HG03432 (cell line): Measurements from ENCODE around the gene ENOX1.

Experiments used
- ATAC-seq: cut with Tn5 transposase; IDR thresholded peaks from one replicate; pipeline ENCODE4 v1.9.1; 2021; ENCODE audit warnings: mild to moderate bottlenecking, moderate library complexity; ENCODE audit not compliant: unreplicated experiment

Gene ENOX1

DNA sequence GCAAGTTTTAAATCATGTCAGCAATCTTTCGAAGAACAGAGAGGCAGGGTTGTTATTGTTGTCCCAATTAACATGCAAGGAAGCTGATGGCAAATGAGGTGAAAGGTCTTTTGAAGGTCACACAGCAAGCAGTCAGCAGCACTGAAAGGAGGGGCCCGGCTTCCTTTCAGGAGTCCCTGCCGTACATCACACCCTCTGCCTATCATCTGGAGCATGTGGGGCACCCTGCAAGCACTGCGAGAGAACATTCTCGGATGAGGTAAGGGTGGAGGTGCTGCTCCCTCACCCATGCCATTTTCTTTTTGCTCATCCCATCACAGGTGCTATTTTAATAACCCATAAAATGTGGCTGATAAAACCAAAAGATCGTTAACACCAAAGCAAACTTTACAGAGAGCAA, 111.2 kb downstream of the ENOX1 start:
- ATAC-seq = no peak

DNA sequence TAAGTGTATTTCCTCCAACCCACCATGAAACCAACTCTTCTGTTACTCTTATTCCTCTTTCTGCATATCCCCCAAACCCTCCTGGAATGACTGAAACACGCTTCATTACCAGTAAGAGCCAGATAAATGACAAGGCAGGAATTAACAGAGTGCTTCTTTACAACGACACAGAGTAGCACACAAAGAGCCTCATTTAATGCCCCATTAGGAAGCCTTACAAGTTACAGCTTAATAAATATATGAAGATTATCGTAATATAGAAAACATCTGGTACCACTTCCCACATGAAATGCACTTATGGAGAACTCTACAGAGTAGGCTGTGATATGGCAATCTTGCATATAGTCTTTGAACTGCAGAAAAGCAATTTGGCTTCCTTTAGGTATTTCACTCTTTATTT, 116.8 kb downstream of the ENOX1 start:
- no peak for ATAC-seq

DNA sequence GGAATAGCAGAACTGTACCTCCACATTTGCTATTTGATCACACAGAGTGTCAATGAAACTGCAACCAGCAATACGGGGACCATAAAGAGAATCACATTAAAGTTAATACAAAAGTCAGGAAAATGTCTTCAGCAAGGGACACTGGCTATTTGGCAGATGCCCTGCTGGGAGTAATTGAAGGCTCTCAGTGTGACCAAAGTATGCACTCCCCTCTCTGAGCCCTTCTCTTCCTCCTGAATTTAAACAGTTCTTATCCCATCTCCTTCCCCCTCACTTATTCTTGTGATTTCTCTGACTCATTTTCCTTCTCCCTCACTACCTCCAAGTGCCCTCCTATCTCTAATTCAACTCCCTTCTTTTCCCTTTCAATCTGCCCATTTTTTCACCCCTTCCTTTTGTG, 117.7 kb downstream of the ENOX1 start:
- no peak for ATAC-seq

GRCh38 chr13:43666403-43666802, 120.4 kb downstream of the ENOX1 start:
- ATAC-seq = no peak

GRCh38 chr13:43665388-43665787, 121.4 kb downstream of the ENOX1 start:
- no peak for ATAC-seq

GRCh38 chr13:43664700-43665191, 122.0 kb downstream of the ENOX1 start:
- ATAC-seq = no peak

- ATAC-seq = no peak
These were observed 123.2 kb downstream of the ENOX1 start for GRCh38 chr13:43663474-43664090.

DNA sequence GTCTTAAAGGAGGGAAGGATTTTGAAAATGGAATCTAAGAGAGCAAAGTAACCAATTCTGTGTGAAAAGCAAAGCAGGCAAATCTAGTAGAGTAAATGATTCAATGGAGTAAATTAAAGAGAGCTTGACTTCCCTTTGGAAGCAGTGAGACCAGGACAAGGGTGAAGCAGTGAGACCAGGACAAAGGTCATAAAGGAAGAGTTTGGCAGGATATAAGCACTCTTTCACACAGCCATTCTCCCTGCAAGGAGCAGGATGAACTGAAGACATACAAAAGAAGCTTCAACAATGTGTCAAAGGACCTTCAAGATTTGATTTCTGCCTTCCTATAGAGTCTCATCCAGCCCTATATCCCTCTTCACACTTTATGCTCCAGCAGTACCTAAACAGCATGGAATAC, 123.8 kb downstream of the ENOX1 start:
- no peak for ATAC-seq

- no peak for ATAC-seq
These were observed 125.5 kb downstream of the ENOX1 start for GRCh38 chr13:43661161-43661830.

GRCh38 chr13:43657485-43657884, 129.3 kb downstream of the ENOX1 start:
- no peak for ATAC-seq

GRCh38 chr13:43653980-43654379, 132.8 kb downstream of the ENOX1 start:
- no peak for ATAC-seq

DNA sequence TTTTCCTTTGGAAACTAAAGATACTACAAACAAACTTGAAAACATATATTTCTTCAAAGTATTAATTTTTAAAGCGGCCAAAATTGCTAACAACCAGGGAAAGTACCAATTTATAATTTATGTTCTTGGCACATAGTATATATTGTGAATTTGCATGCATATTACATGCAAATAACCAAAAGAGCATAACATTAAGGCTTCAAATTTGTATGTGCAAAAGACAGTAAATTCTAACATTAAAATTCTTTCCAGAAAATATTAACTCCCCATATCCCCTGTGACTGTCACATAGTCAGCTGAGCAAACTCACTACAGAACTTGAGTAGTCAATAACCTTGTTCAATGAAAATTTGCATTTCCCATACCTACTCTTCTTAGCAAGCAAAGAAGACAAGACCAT, 133.4 kb downstream of the ENOX1 start:
- ATAC-seq = no peak

GRCh38 chr13:43652760-43653159, 134.0 kb downstream of the ENOX1 start:
- ATAC-seq = no peak

DNA sequence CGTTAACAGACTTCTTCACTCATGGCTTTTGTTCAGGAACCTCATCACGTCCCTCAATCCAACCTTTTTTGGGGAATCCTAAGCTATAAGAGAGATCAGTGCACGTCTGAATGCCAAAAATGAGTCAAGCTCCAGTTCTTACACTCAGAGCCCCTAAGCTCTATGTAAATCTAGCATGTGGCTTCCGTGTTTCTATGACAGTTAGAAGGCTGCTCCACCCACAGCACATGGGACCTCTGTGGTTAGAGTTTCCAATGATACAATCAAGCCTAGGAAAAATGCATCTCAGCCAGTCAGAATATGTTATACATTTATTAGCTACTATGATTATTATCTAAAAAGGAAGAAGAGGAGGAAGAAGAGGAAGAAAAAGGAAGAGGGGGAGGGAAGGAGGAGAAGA, 135.9 kb downstream of the ENOX1 start:
- no peak for ATAC-seq

GRCh38 chr13:43648733-43649132, 138.0 kb downstream of the ENOX1 start:
- no peak for ATAC-seq

DNA sequence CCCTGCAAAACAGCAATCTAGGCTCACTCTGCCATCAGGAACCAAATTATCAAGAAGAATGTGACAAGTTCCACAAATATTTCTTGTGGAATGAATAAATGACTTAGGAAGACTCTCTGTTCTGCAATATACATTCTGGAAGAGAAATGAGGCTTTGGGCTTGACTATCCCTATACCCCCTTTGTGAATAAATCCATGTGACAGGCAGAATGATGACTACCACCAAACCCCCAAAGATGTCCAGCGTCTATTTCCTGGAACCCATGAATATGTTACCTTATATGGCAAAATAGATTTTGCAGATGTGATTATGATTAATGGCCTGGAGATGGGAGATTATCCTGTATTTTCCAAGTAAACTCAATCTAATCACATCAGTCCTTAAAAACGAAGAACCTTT, 139.3 kb downstream of the ENOX1 start:
- no peak for ATAC-seq

DNA sequence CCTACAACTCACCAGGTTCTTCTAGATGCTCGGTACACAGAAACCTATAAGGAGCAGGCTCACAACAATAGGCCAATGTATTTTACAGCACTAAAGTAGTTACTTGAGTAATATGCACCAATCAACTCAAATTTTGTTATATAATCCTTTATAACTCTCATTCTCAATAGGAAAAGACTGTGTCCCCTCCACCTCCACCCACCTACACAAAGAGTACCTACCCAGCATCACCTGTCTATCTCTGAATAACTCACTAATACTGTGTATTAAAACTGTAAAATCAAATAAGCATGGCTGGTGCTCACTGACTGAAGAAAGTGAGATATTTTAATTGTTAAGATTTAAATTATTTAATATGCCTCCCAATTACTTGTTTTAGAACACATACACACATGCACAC, 146.3 kb downstream of the ENOX1 start:
- no peak for ATAC-seq

DNA sequence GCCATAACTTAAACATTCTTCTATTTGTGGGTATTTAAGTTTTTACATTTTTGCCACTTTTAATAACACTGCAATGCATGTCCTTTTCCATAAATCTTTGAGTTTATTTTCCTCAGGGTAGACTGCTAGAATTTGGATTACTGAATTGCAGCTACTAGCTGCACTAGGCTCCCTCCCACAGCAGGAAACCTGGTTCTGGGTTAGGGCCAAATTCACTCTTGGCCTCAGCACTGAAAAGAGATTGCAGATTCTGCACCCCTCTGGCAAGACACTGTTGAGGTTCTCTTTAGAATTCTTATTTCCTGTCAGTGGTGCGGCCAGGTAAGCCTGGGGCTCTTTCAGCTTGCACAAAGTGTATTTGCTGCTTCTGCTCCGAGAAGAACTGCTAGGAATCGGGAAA, 155.7 kb downstream of the ENOX1 start:
- no peak for ATAC-seq

GRCh38 chr13:43629691-43630480, 156.9 kb downstream of the ENOX1 start:
- ATAC-seq = no peak

DNA sequence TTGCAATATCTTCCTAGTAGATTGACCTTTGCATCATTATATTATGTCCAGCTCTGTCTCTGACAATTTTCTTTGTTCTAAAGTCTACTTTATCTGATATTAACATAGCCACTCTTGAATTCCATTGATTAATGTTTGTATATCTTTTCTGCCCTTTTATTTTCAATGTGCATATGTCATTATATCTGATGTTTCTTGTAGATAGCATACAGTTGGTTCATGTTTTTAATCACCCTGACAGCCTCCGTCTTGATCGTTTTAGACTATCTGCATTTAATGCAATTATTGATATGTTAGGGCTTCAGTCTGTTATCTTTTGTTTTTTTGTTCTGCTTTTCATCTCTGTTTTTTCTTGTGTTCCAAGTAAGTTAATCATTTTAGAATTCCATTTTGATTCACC, 159.8 kb downstream of the ENOX1 start:
- ATAC-seq = no peak

- no peak for ATAC-seq
These were observed 172.7 kb downstream of the ENOX1 start for GRCh38 chr13:43614063-43614462.
